ENCODE measurements around the gene KLK12.

Gene KLK12

GRCh38 chr19:51070334-51071094 is 35.7 kb upstream of the KLK12 start:
- no peaks in the 10 kb centered on the region; the same call in 1 of the 2 replicates for H3K9me3 ChIP-seq
- peaks cover 35% of the 10 kb centered on the region for H3K27me3 ChIP-seq
- no peak for TF ChIP-seq CTCF (IDR thresholded peaks at IDR 0.05; ENCODE audit: low read depth, low read length)
- H3K4me1 ChIP-seq: no peaks in the 10 kb centered on the region
- no peak overlapping the region for H3K4me3 ChIP-seq (ENCODE audit: low read depth, low read length)
- no peaks in the 10 kb centered on the region for H3K36me3 ChIP-seq
- no peak for DNase-seq

GRCh38 chr19:51066393-51067186 is 31.8 kb upstream of the KLK12 start:
- DNase-seq: no peak
- H3K27me3 ChIP-seq: peaks cover 34% of the 10 kb centered on the region
- no peaks in the 10 kb centered on the region; the same call in 1 of the 2 replicates for H3K9me3 ChIP-seq
- no peaks in the 10 kb centered on the region for H3K4me1 ChIP-seq
- no peak overlapping the region for H3K4me3 ChIP-seq (ENCODE audit: low read depth, low read length)
- TF ChIP-seq CTCF (IDR thresholded peaks at IDR 0.05; ENCODE audit: low read depth, low read length): no peak
- H3K36me3 ChIP-seq: no peaks in the 10 kb centered on the region

GRCh38 chr19:51065221-51065960 is 30.6 kb upstream of the KLK12 start:
- peaks cover 34% of the 10 kb centered on the region for H3K27me3 ChIP-seq
- no peak for DNase-seq
- no peak for TF ChIP-seq CTCF (IDR thresholded peaks at IDR 0.05; ENCODE audit: low read depth, low read length)
- H3K4me3 ChIP-seq (ENCODE audit: low read depth, low read length): no peak overlapping the region
- no peaks in the 10 kb centered on the region; the same call in 1 of the 2 replicates for H3K9me3 ChIP-seq
- H3K36me3 ChIP-seq: no peaks in the 10 kb centered on the region
- no peaks in the 10 kb centered on the region for H3K4me1 ChIP-seq

- Histone ChIP-seq H3K4me3 (ENCODE audit: low read depth, low read length) (no peak within 1 kb of the TSS), H3K36me3 (no peaks in the 10 kb centered on the region), H3K4me1 (no peaks in the 10 kb centered on the region), H3K27me3 (peaks cover 34% of the 10 kb centered on the region), H3K9me3 (no peaks in the 10 kb centered on the region; the same call in 1 of the 2 replicates)
- TF ChIP-seq CTCF (IDR thresholded peaks at IDR 0.05; ENCODE audit: low read depth, low read length): no peak
- DNase-seq: no peak
These were observed 29.9 kb upstream of the KLK12 start, which contains the start of gene KLK13 for GRCh38 chr19:51064534-51065220. Gene KLK13, minus strand, starts transcription at chr19:51065092. Its CDS starts 25 bp downstream, at chr19:51065067.

GRCh38 chr19:51063664-51064063 is 28.9 kb upstream of the KLK12 start:
- no peak for TF ChIP-seq CTCF (IDR thresholded peaks at IDR 0.05; ENCODE audit: low read depth, low read length)

More at GRCh38 chr19:51063664-51064063, 28.9 kb upstream of the KLK12 start:
- Histone ChIP-seq H3K36me3 (no peaks in the 10 kb centered on the region), H3K4me3 (ENCODE audit: low read depth, low read length) (no peak overlapping the region), H3K27me3 (peaks cover 34% of the 10 kb centered on the region), H3K4me1 (no peaks in the 10 kb centered on the region), H3K9me3 (no peaks in the 10 kb centered on the region; the same call in 1 of the 2 replicates)
- DNase-seq: no peak
